Panc1 (cell line): ENCODE results near the gene CFAP299. TPM values are rescaled to one million over a fixed set of nuclear protein-coding genes. Genes with fewer than 3 reads are reported as not detected.

Source experiments
- ATAC-seq: fragments of 200-7000 bp; cut with Tn5 transposase; 2 replicates; pipeline ENCODE4 v1.9.1; 2020; ENCODE audit warnings: mild to moderate bottlenecking, moderate library complexity
- BruUV-seq: library from RNA; stranded (reverse); fragments of 400-500 nt; replicated peaks from 2 replicates; lab custom pipeline; 2021; lab: Mats Ljungman, UMichigan
- CTCF ChIA-PET: fragments of 300-600 bp; sonication (Branson Sonifier 250); formaldehyde crosslinking; loops from one replicate; lab custom pipeline; 2022; ENCODE audit warnings: antibody characterized with exemption; lab: Charles Lee
- POLR2A ChIA-PET: fragments of 300-600 bp; sonication (Branson Sonifier 250); formaldehyde crosslinking; loops from one replicate; lab custom pipeline; 2022; ENCODE audit warnings: antibody characterized with exemption; lab: Charles Lee
- DNase-seq: peaks from one replicate; pipeline ENCODE4 v3.0.0-alpha.2; 2010; ENCODE audit warnings: low read depth, low spot score
- H3K27ac ChIP-seq: 2 replicates; pipeline ENCODE4 v1.5.1; 2011; ENCODE audit warnings: mild to moderate bottlenecking, low read length, inconsistent platforms
- H3K27me3 ChIP-seq: fragments of 200-500 bp; sonication (Bioruptor generic); 2 replicates; pipeline ENCODE4 v1.6.0; 2014; ENCODE audit warnings: low read length, inconsistent platforms; ENCODE audit not compliant: control insufficient read depth, insufficient read depth
- H3K36me3 ChIP-seq: fragments of 200-500 bp; sonication (Bioruptor generic); 2 replicates; pipeline ENCODE4 v1.5.1; 2014; ENCODE audit warnings: inconsistent platforms, mild to moderate bottlenecking, low read length, moderate library complexity; ENCODE audit not compliant: control insufficient read depth, insufficient read depth
- H3K4me1 ChIP-seq: 2 replicates; pipeline ENCODE4 v1.5.1; 2011; ENCODE audit warnings: inconsistent platforms, mild to moderate bottlenecking, low read length, moderate library complexity; ENCODE audit not compliant: control insufficient read depth, insufficient read depth
- H3K4me3 ChIP-seq, 2 experiments: 2 replicates each; pipeline ENCODE4 v1.5.1; 2011 to 2012; ENCODE audit warnings: low read depth in 2 of 2, low read length in 2 of 2, mild to moderate bottlenecking in 2 of 2, inconsistent platforms in 1 of 2, moderate library complexity in 1 of 2
- H3K9me3 ChIP-seq: fragments of 200-500 bp; sonication (Bioruptor generic); 2 replicates; pipeline ENCODE4 v1.5.1; 2014; ENCODE audit warnings: low read depth, mild to moderate bottlenecking, inconsistent platforms, low read length, moderate library complexity; ENCODE audit not compliant: control insufficient read depth, insufficient read depth
- POLR2AphosphoS5 ChIP-seq: IDR thresholded peaks from 2 replicates; pipeline ENCODE4 v1.6.1; 2012; ENCODE audit warnings: mild to moderate bottlenecking, low read depth, low read length, moderate library complexity
- SIN3A ChIP-seq: IDR thresholded peaks from 2 replicates; pipeline ENCODE4 v1.6.1; 2012; ENCODE audit warnings: low read depth, mild to moderate bottlenecking, low read length, moderate library complexity, borderline replicate concordance; ENCODE audit not compliant: insufficient read depth
- TCF7L2 ChIP-seq: IDR thresholded peaks from 2 replicates; pipeline ENCODE4 v1.6.1; 2011; ENCODE audit warnings: mild to moderate bottlenecking, low read depth, low read length, inconsistent platforms
- in situ Hi-C: cut with HindIII; loops from 2 replicates; pipeline ENCODE4 v1.10.0; 2016; ENCODE audit warnings: low sequenced_read_pairs, low pct_unique_long_range_greater_than_20kb
- intact Hi-C: fragments of 100-400 bp; cut with micrococcal nuclease; formaldehyde crosslinking; loops from one replicate; pipeline ENCODE4 v1.10.0; 2022; ENCODE audit not compliant: unreplicated experiment
- total RNA-seq: library from RNA; stranded (reverse); gene quantifications from one replicate; pipeline ENCODE4 v1.2.1, GENCODE V29; 2021; ENCODE audit not compliant: unreplicated experiment
- TF ChIP-seq, protein P1 (sequence below): fragments of 450-650 bp; IDR thresholded peaks from 2 replicates; pipeline ENCODE4 v1.5.1; 2017; ENCODE audit warnings: mild to moderate bottlenecking
- TF ChIP-seq, protein P2 (sequence below), 2 experiments: IDR thresholded peaks; 2 replicates each; pipeline ENCODE4 v1.6.1; 2011 to 2012; ENCODE audit warnings: low read depth in 2 of 2, control low read depth in 1 of 2, low read length in 1 of 2, mild to moderate bottlenecking in 1 of 2, moderate library complexity in 1 of 2; ENCODE audit not compliant: insufficient read depth in 1 of 2

CFAP299 gene
- total RNA-seq, 1 experiment from 2014 or later = not detected

DNA sequence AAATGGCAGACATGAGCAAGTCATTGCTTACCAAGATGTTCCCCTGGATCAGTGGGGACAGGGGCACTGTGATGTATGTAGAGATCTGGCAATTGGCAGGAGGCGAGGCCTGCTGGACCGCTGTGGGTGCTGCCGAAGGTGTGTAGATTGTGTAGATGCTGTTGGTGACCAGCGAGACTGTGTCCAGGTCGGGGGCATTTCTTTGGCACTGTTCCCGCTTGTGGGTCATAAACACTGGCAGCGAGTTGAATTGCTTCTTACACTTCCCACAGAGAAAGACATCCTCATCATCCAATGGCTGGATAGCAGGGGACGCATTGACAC, 52.7 kb downstream of the CFAP299 start:
- ChIA-PET POLR2A (no interaction called here), CTCF (no interaction called here)
- H3K4me3 ChIP-seq = no peak overlapping the region
- DNase-seq = no peak
- no peaks in the 10 kb centered on the region for H3K9me3 ChIP-seq
- TF ChIP-seq, protein P1, sequence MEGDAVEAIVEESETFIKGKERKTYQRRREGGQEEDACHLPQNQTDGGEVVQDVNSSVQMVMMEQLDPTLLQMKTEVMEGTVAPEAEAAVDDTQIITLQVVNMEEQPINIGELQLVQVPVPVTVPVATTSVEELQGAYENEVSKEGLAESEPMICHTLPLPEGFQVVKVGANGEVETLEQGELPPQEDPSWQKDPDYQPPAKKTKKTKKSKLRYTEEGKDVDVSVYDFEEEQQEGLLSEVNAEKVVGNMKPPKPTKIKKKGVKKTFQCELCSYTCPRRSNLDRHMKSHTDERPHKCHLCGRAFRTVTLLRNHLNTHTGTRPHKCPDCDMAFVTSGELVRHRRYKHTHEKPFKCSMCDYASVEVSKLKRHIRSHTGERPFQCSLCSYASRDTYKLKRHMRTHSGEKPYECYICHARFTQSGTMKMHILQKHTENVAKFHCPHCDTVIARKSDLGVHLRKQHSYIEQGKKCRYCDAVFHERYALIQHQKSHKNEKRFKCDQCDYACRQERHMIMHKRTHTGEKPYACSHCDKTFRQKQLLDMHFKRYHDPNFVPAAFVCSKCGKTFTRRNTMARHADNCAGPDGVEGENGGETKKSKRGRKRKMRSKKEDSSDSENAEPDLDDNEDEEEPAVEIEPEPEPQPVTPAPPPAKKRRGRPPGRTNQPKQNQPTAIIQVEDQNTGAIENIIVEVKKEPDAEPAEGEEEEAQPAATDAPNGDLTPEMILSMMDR = no peak
- TF ChIP-seq TCF7L2 = no peak
- TF ChIP-seq, protein P2, sequence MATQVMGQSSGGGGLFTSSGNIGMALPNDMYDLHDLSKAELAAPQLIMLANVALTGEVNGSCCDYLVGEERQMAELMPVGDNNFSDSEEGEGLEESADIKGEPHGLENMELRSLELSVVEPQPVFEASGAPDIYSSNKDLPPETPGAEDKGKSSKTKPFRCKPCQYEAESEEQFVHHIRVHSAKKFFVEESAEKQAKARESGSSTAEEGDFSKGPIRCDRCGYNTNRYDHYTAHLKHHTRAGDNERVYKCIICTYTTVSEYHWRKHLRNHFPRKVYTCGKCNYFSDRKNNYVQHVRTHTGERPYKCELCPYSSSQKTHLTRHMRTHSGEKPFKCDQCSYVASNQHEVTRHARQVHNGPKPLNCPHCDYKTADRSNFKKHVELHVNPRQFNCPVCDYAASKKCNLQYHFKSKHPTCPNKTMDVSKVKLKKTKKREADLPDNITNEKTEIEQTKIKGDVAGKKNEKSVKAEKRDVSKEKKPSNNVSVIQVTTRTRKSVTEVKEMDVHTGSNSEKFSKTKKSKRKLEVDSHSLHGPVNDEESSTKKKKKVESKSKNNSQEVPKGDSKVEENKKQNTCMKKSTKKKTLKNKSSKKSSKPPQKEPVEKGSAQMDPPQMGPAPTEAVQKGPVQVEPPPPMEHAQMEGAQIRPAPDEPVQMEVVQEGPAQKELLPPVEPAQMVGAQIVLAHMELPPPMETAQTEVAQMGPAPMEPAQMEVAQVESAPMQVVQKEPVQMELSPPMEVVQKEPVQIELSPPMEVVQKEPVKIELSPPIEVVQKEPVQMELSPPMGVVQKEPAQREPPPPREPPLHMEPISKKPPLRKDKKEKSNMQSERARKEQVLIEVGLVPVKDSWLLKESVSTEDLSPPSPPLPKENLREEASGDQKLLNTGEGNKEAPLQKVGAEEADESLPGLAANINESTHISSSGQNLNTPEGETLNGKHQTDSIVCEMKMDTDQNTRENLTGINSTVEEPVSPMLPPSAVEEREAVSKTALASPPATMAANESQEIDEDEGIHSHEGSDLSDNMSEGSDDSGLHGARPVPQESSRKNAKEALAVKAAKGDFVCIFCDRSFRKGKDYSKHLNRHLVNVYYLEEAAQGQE (IDR thresholded peaks at IDR 0.05; ENCODE audit: insufficient read depth in 1 of 2, low read depth in 2 of 2, low read length in 1 of 2) = no peak
- H3K4me1 ChIP-seq = no peaks in the 10 kb centered on the region
- no peak overlapping the region for H3K27ac ChIP-seq
- intact Hi-C loops = no loop called here
- no peak for ATAC-seq
- H3K36me3 ChIP-seq = no peaks in the 10 kb centered on the region
- BruUV-seq = no TSS peak
- H3K27me3 ChIP-seq = no peaks in the 10 kb centered on the region
- in situ Hi-C loops = no loop called here

DNA sequence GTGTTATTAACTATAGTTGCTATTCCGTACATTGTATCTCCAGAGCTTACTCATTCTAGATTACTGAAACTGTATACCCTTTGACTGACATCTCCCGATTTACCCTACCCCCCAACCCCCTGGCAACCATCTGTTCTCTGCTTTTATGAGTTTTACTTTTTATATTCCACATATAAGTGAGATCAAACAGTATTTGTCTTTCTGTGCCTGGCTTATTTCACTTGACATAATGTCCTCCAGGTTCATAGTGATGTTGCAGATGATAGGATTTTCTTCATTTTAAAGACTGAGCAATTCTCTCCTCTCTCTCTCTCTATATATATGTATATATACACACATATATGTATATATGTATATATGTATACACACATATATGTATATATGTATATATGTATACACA, 54.6 kb downstream of the CFAP299 start:
- ChIA-PET POLR2A (no interaction called here), CTCF (no interaction called here)
- intact Hi-C loops (loop anchor here (2.0 to 10.0 kb wide), 2 partner anchors 39 to 435 kb away; no protein-coding TSS in a partner anchor), in situ Hi-C loops (no loop called here)
- TF ChIP-seq SIN3A (no peak), POLR2AphosphoS5 (no peak), TCF7L2 (no peak)
- TF ChIP-seq, protein P2 (IDR thresholded peaks at IDR 0.05; ENCODE audit: insufficient read depth in 1 of 2, low read depth in 2 of 2, low read length in 1 of 2) = no peak
- TF ChIP-seq, protein P1 = no peak
- H3K27ac ChIP-seq = no peak overlapping the region
- H3K36me3 ChIP-seq = no peaks in the 10 kb centered on the region
- ATAC-seq (no peak), DNase-seq (no peak)
- no peaks in the 10 kb centered on the region for H3K9me3 ChIP-seq
- H3K4me3 ChIP-seq = no peak overlapping the region
- no peaks in the 10 kb centered on the region for H3K27me3 ChIP-seq
- H3K4me1 ChIP-seq = no peaks in the 10 kb centered on the region
- no TSS peak for BruUV-seq
